Smooth muscle cell (in vitro differentiated cells): ENCODE measurements around the gene RERE. TPM values are rescaled to one million over a fixed set of nuclear protein-coding genes. Genes with fewer than 3 reads are reported as not detected.
"Not testable (repeated sequence)": the region's sequence is repeated elsewhere in the genome, so short reads cannot be mapped to it uniquely, and the experiment has no call there.

ENCODE experiments used
- DNase-seq: peaks from one replicate; lab custom pipeline; 2025; ENCODE audit not compliant: unreplicated experiment; lab: John Stamatoyannopoulos, UW
- H2AFZ ChIP-seq: fragments of 200-600 bp; sonication (generic); 2 replicates; pipeline ENCODE4 v1.6.0; 2016; ENCODE audit warnings: antibody characterized with exemption, low read depth, mild to moderate bottlenecking
- H3F3A ChIP-seq: fragments of 200-600 bp; sonication (generic); 2 replicates; pipeline ENCODE4 v1.6.0; 2017; ENCODE audit warnings: antibody characterized with exemption, low read depth
- H3K27ac ChIP-seq: fragments of 200-600 bp; sonication (generic); 2 replicates; pipeline ENCODE4 v1.5.1; 2016; ENCODE audit warnings: low read depth, mild to moderate bottlenecking
- H3K27me3 ChIP-seq: fragments of 200-600 bp; sonication (generic); 2 replicates; pipeline ENCODE4 v1.6.1; 2016; ENCODE audit warnings: low read depth, mild to moderate bottlenecking
- H3K36me3 ChIP-seq: fragments of 200-600 bp; sonication (generic); 2 replicates; pipeline ENCODE4 v1.5.1; 2016; ENCODE audit warnings: low read depth
- H3K4me1 ChIP-seq: fragments of 200-600 bp; sonication (generic); 2 replicates; pipeline ENCODE4 v1.5.1; 2016; ENCODE audit warnings: low read depth
- H3K4me2 ChIP-seq: fragments of 200-600 bp; sonication (generic); 2 replicates; pipeline ENCODE4 v1.6.0; 2016; ENCODE audit warnings: mild to moderate bottlenecking
- H3K4me3 ChIP-seq: fragments of 200-600 bp; sonication (generic); 2 replicates; pipeline ENCODE4 v1.5.1; 2016; ENCODE audit warnings: mild to moderate bottlenecking
- H3K79me2 ChIP-seq: fragments of 200-600 bp; sonication (generic); 2 replicates; pipeline ENCODE4 v1.6.0; 2016; ENCODE audit warnings: low read depth, mild to moderate bottlenecking
- H3K9ac ChIP-seq: fragments of 200-600 bp; sonication (generic); 2 replicates; pipeline ENCODE4 v1.6.0; 2016; ENCODE audit warnings: low read depth
- H3K9me3 ChIP-seq: fragments of 200-600 bp; sonication (generic); replicated peaks from 2 replicates; pipeline ENCODE4 v1.5.1; 2016; ENCODE audit warnings: low read depth
- H4K20me1 ChIP-seq: fragments of 200-600 bp; sonication (generic); 2 replicates; pipeline ENCODE4 v1.6.0; 2016; ENCODE audit warnings: low read depth
- WGBS: methylation state at CpG from one replicate; pipeline ENCODE4 v1.1.7; 2016; ENCODE audit warnings: low lambda C conversion rate; 5-methylcytosine and 5-hydroxymethylcytosine counted together
- polyA plus RNA-seq: library from polyadenylated mRNA; unstranded; fragments of >200 nt; fragmentation: Nextera tagmentation; extraction: Ambion mirVana; gene quantifications from 2 replicates; pipeline ENCODE4 v1.2.1, GENCODE V29; 2016
- total RNA-seq: library from RNA; depleted of rRNA; stranded (reverse); fragments of >200 nt; gene quantifications from 2 replicates; pipeline ENCODE4 v1.2.3, GENCODE V29; 2014
- TF ChIP-seq, protein P1 (sequence below): fragments of 200-600 bp; sonication (generic); IDR thresholded peaks from 2 replicates; pipeline ENCODE4 v1.5.1; 2017; ENCODE audit warnings: borderline replicate concordance, mild to moderate bottlenecking, antibody characterized with exemption; ENCODE audit not compliant: insufficient read depth, poor library complexity, severe bottlenecking

The RERE gene
- total and polyA plus RNA-seq, 2 experiments from 2014 or later, result 45.6 to 59.2 TPM

GRCh38 chr1:8789314-8790214 is 27.9 kb downstream of the RERE start:
- TF ChIP-seq, protein P1, sequence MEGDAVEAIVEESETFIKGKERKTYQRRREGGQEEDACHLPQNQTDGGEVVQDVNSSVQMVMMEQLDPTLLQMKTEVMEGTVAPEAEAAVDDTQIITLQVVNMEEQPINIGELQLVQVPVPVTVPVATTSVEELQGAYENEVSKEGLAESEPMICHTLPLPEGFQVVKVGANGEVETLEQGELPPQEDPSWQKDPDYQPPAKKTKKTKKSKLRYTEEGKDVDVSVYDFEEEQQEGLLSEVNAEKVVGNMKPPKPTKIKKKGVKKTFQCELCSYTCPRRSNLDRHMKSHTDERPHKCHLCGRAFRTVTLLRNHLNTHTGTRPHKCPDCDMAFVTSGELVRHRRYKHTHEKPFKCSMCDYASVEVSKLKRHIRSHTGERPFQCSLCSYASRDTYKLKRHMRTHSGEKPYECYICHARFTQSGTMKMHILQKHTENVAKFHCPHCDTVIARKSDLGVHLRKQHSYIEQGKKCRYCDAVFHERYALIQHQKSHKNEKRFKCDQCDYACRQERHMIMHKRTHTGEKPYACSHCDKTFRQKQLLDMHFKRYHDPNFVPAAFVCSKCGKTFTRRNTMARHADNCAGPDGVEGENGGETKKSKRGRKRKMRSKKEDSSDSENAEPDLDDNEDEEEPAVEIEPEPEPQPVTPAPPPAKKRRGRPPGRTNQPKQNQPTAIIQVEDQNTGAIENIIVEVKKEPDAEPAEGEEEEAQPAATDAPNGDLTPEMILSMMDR, result no peak
- Histone ChIP-seq H3K4me3 (no peak overlapping the region), H3K27me3 (no peaks in the 10 kb centered on the region), H3K9ac (no peak overlapping the region), H3K79me2 (peaks cover 64% of the 10 kb centered on the region), H2AFZ (no peak overlapping the region), H4K20me1 (peaks cover 94% of the 10 kb centered on the region), H3K9me3 (no peaks in the 10 kb centered on the region), H3K36me3 (no peaks in the 10 kb centered on the region), H3K4me2 (peak overlapping the region; percentile 36), H3F3A (no peaks in the 10 kb centered on the region), H3K4me1 (peaks cover 4% of the 10 kb centered on the region), H3K27ac (peak overlapping the region; percentile 5)
- 60% methylated on average over 11 of the region's 11 CpGs for WGBS
- no peak for DNase-seq

DNA sequence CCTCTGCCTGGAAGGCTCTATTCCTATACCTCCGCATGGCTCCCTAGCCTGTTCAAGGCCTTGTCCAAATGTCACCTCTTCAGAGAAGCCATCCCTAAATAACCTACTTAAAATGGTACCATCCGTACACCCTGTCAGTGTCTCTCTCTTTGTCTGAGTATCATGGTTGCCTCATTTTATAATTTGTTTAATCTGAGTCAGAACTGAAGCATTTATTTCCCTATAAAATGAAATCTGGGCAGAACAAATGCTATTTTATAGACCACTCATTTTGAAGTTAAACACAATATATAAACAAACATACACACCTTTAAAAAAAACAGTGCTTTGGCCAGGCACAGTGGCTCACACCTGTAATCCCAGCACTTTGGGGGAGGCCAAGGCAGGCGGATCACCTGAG is 30.2 kb downstream of the RERE start:
- no peak overlapping the region for H3K9ac ChIP-seq
- peaks cover 4% of the 10 kb centered on the region for H3K4me1 ChIP-seq
- 93% methylated on average over 3 of the region's 3 CpGs for WGBS
- H3K4me2 ChIP-seq, result no peak overlapping the region
- H3K27ac ChIP-seq, result no peak overlapping the region
- H2AFZ ChIP-seq, result no peak overlapping the region
- H3K36me3 ChIP-seq, result no peaks in the 10 kb centered on the region
- no peaks in the 10 kb centered on the region for H3K9me3 ChIP-seq
- peaks cover 77% of the 10 kb centered on the region for H3K79me2 ChIP-seq
- peaks cover 95% of the 10 kb centered on the region for H4K20me1 ChIP-seq
- no peak for DNase-seq
- TF ChIP-seq, protein P1, result no peak
- no peak overlapping the region for H3K4me3 ChIP-seq
- H3F3A ChIP-seq, result no peaks in the 10 kb centered on the region
- no peaks in the 10 kb centered on the region for H3K27me3 ChIP-seq

GRCh38 chr1:8786204-8786603 is 31.2 kb downstream of the RERE start:
- H3F3A ChIP-seq, H3K4me3 ChIP-seq, H2AFZ ChIP-seq, H3K4me1 ChIP-seq, H3K9ac ChIP-seq, DNase-seq, H3K36me3 ChIP-seq, H3K27ac ChIP-seq, H3K9me3 ChIP-seq, H3K4me2 ChIP-seq, H3K27me3 ChIP-seq: not testable (repeated sequence)
- 95% methylated on average over 4 of the region's 4 CpGs for WGBS
- peaks cover 95% of the 10 kb centered on the region for H4K20me1 ChIP-seq
- peaks cover 76% of the 10 kb centered on the region for H3K79me2 ChIP-seq

DNA sequence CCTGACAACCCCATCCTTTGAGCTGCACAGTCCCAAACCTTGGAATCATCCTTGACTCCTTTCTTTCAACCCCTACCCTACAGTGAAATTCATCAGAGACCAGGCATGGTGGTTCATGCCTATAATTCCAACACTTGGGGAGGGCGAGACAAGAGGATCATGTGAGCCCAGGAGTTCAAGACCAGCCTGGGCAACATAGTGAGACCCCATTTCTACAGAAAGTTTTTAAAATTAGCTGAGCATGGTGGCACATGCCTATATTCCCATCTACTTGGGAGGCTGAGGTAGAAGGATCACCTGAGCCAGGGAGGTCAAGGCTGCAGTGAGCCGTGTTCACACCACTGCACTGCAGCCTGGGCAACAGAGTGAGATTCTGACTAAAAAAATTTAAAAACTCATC is 34.5 kb downstream of the RERE start:
- Histone ChIP-seq H3K9me3 (no peaks in the 10 kb centered on the region), H2AFZ (no peak overlapping the region), H3K9ac (no peak overlapping the region), H3K4me1 (no peaks in the 10 kb centered on the region), H3K79me2 (peaks cover 89% of the 10 kb centered on the region), H3K27me3 (no peaks in the 10 kb centered on the region), H4K20me1 (peaks cover 99% of the 10 kb centered on the region), H3K4me3 (no peak overlapping the region), H3K36me3 (no peaks in the 10 kb centered on the region), H3F3A (no peaks in the 10 kb centered on the region), H3K4me2 (no peak overlapping the region), H3K27ac (no peak overlapping the region)
- TF ChIP-seq, protein P1, result no peak
- DNase-seq, result no peak
- WGBS, result 98% methylated on average over 2 of the region's 2 CpGs
